NT2/D1 (cell line): ENCODE measurements around the gene TELO2.

ENCODE experiments used
- DNase-seq: peaks from one replicate; pipeline ENCODE4 v3.0.0-alpha.2; 2011; ENCODE audit warnings: low read depth, low spot score
- H3K27me3 ChIP-seq: 2 replicates; pipeline ENCODE4 v1.6.0; 2011; ENCODE audit warnings: mild to moderate bottlenecking; ENCODE audit not compliant: insufficient read length, insufficient read depth
- H3K36me3 ChIP-seq: 2 replicates; pipeline ENCODE4 v1.6.1; 2011; ENCODE audit warnings: mild to moderate bottlenecking, low read length, mixed read lengths; ENCODE audit not compliant: insufficient read depth, insufficient read length
- H3K4me1 ChIP-seq: 2 replicates; pipeline ENCODE4 v1.5.1; 2011; ENCODE audit not compliant: insufficient read depth, insufficient read length
- H3K4me3 ChIP-seq: 2 replicates; pipeline ENCODE4 v1.5.1; 2011; ENCODE audit warnings: low read depth; ENCODE audit not compliant: insufficient read length
- H3K9ac ChIP-seq: 2 replicates; pipeline ENCODE4 v1.6.0; 2011; ENCODE audit warnings: low read depth; ENCODE audit not compliant: insufficient read length
- H3K9me3 ChIP-seq: 2 replicates; pipeline ENCODE4 v1.5.1; 2011; ENCODE audit warnings: mild to moderate bottlenecking, low read length; ENCODE audit not compliant: insufficient read depth
- SUZ12 ChIP-seq: IDR thresholded peaks from 2 replicates; pipeline ENCODE4 v1.6.1; 2011; ENCODE audit not compliant: insufficient read length, insufficient read depth; ENCODE audit errors: extremely low read depth
- YY1 ChIP-seq: IDR thresholded peaks from 2 replicates; pipeline ENCODE4 v1.6.1; 2011; ENCODE audit not compliant: insufficient read length, insufficient read depth
- ZNF274 ChIP-seq: IDR thresholded peaks from 2 replicates; pipeline ENCODE4 v1.6.1; 2011; ENCODE audit warnings: mild to moderate bottlenecking, low read depth, low read length

TELO2 gene

DNA sequence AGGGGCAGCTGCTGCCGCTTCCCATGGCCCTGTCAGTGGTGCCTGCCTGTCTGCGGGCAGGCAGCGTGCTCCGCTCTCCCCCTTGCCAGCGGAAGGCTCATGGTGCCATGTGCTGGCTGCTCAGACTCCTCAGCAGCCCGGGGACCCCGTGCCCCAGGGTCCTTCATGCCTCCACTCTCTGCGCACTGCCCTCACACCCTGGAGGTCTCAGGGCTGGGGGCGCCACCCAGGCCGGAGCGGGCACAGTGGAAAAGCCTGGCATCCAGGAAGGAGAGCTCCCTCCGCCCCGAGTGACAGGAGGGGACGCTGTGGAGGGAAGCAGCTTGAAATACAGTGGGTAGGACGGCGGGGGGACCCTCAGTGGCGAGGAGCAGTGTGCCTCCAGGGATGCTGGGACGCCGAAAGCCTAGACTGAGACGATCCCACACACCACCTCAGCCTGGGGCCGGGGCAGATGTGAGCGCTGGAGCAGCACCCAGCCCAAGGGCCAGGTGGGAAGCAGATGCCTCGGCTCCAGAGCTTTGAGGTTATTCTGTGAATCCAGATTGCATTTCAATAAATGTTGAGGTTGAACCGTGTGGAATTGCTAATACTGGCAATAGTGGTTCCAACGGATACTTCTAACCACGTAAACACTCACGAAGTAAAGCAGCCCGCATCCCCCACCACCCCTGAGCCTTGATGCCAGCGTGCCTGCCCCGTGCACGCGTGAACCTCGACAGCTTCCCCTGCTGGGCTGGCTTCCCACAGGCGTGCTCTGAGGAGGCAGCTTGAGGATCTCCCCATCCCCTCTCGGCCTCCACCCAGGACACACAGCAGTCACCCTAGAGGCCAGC is 46.8 kb downstream of the TELO2 start:
- TF ChIP-seq SUZ12, result no peak
- peaks cover 18% of the 10 kb centered on the region for H3K4me1 ChIP-seq
- H3K27me3 ChIP-seq, result no peaks in the 10 kb centered on the region
- no peaks in the 10 kb centered on the region for H3K36me3 ChIP-seq
- H3K4me3 ChIP-seq, result no peak overlapping the region
- no peak overlapping the region for H3K9ac ChIP-seq
- H3K9me3 ChIP-seq, result no peaks in the 10 kb centered on the region
- no peak for DNase-seq

DNA sequence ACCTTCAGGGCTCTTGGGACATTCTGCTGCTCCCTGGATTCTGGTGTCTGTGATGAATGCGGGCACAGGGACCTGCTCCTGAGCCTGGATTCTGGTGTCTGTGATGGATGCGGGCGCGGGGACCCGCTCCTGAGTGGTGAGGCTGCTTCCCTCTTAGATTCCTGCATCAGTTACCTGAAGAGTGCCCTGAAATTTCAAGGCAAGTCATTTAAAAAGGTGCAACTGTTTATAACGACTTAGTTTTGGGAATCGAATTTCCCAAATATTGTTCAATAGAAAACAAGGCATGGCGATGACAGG is 47.3 kb downstream of the TELO2 start:
- Histone ChIP-seq H3K4me3 (no peak overlapping the region), H3K9me3 (no peaks in the 10 kb centered on the region), H3K36me3 (no peaks in the 10 kb centered on the region), H3K4me1 (peaks cover 18% of the 10 kb centered on the region), H3K9ac (no peak overlapping the region), H3K27me3 (no peaks in the 10 kb centered on the region)
- DNase-seq, result no peak
- TF ChIP-seq SUZ12, result no peak
- TF ChIP-seq ZNF274, result no peak
- TF ChIP-seq YY1, result no peak

GRCh38 chr16:1541293-1542165 is 48.4 kb downstream of the TELO2 start:
- Histone ChIP-seq H3K9me3 (no peaks in the 10 kb centered on the region), H3K27me3 (no peaks in the 10 kb centered on the region), H3K36me3 (no peaks in the 10 kb centered on the region), H3K4me3 (no peak overlapping the region), H3K4me1 (peaks cover 18% of the 10 kb centered on the region), H3K9ac (no peak overlapping the region)
- TF ChIP-seq ZNF274, result no peak
- TF ChIP-seq SUZ12, result no peak
- TF ChIP-seq YY1, result no peak
- no peak for DNase-seq

DNA sequence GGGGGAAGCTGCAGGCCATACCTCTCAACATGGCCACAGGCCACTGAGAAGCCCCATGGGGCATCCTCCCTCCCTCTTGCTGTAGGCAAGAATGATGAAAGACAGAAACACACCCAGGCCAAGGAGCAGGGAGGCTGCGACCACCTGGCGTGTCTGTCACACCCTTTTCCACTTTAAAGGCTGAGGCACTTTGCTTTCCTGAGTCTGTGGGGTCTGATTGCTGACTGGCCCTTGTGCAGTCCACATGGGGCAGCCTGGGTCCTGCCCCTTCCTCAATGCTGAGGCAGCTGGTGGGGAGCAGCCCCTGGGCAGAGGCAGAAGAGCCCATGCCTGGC is 49.0 kb downstream of the TELO2 start:
- peaks cover 3% of the 10 kb centered on the region for H3K36me3 ChIP-seq
- no peak overlapping the region for H3K9ac ChIP-seq
- H3K4me1 ChIP-seq, result peaks cover 17% of the 10 kb centered on the region
- no peaks in the 10 kb centered on the region for H3K9me3 ChIP-seq
- H3K27me3 ChIP-seq, result no peaks in the 10 kb centered on the region
- no peak overlapping the region for H3K4me3 ChIP-seq
- TF ChIP-seq ZNF274 (no peak), SUZ12 (no peak), YY1 (no peak)
- no peak for DNase-seq

- no peak for DNase-seq
- no peaks in the 10 kb centered on the region for H3K9me3 ChIP-seq
- TF ChIP-seq SUZ12 (no peak), ZNF274 (no peak), YY1 (no peak)
- peaks cover 15% of the 10 kb centered on the region for H3K4me1 ChIP-seq
- no peaks in the 10 kb centered on the region for H3K27me3 ChIP-seq
- H3K36me3 ChIP-seq, result peaks cover 3% of the 10 kb centered on the region
- H3K4me3 ChIP-seq, result no peak overlapping the region
- no peak overlapping the region for H3K9ac ChIP-seq
Observed at GRCh38 chr16:1542533-1542932, 49.4 kb downstream of the TELO2 start.

DNA sequence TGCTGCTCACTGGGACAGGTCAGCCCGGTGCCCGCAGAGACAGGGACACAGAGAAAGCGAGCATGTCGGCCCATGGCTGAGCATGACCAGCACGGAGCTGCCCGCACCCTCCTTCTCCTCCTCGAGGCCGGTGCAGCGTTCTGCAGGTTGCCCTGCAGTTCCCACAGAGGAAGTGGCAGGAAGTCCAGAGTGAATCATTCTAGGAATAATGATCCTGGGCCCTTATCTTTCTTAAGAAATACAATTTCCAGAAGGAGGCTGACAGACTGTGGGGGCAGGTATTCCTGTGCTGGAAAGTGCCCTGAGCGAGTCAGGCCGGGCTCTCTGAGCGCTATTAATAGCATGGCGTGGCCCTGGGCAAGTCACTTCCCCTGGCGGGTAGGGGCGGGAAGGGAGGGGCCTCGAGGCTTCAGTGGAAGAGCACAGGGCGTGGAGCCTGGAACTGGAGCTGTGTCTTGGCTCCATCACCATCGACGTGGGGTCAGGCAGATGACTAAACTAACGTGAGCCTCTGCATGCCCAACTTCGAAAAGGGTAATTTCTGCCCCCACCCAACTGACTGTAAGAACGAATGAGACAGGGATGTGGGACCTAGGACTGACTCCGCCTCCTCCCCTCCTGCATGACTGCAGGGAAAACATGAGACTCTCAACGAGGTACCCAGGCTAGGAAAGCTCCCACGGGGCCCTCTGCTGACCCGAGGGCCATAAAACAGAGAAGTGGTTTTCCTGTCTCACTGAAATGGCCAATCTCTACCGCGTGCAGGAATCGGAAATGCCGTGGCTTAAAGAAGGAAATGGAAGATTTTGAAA is 50.1 kb downstream of the TELO2 start:
- Histone ChIP-seq H3K27me3 (no peaks in the 10 kb centered on the region), H3K4me3 (no peak overlapping the region), H3K36me3 (peaks cover 7% of the 10 kb centered on the region), H3K9ac (no peak overlapping the region), H3K4me1 (peaks cover 15% of the 10 kb centered on the region), H3K9me3 (no peaks in the 10 kb centered on the region)
- DNase-seq, result peak; percentile 36
- TF ChIP-seq YY1, result no peak
- no peak for TF ChIP-seq SUZ12
- no peak for TF ChIP-seq ZNF274
